OCI-LY1 (cell line): Measurements from ENCODE around the gene MYH1.

Source experiments
- CTCF ChIP-seq: fragments of 200-600 bp; sonication (generic), shearing (Covaris generic); IDR thresholded peaks from 2 replicates; pipeline ENCODE4 v1.5.1; 2017; ENCODE audit warnings: mild to moderate bottlenecking, antibody characterized with exemption, low read length, moderate library complexity, mixed read lengths
- EZH2 ChIP-seq: fragments of 200-600 bp; sonication (generic), shearing (Covaris generic); IDR thresholded peaks from 2 replicates; pipeline ENCODE4 v1.8.0; 2017; ENCODE audit warnings: borderline replicate concordance, mixed run types, mild to moderate bottlenecking, antibody characterized with exemption, low read length, moderate library complexity, mixed read lengths

GRCh38 chr17:10482252-10482651, 36.1 kb downstream of the MYH1 start:
- TF ChIP-seq EZH2 (no peak), CTCF (no peak)
